Muscle of leg (tissue), 11 donors: ENCODE results near the gene KRTAP10-10. TPM values are rescaled to one million over a fixed set of nuclear protein-coding genes. Genes with fewer than 3 reads are reported as not detected.

Experiments
- DNase-seq: peaks from one replicate; pipeline ENCODE4 v3.0.0; 2013
- H3K27ac ChIP-seq: one replicate; pipeline ENCODE4 v1.5.1; 2013; ENCODE audit warnings: mild to moderate bottlenecking, low read length, control low read depth
- H3K27me3 ChIP-seq: one replicate; pipeline ENCODE4 v1.6.1; 2013; ENCODE audit warnings: low read length; ENCODE audit not compliant: control insufficient read depth, insufficient read depth
- H3K36me3 ChIP-seq: one replicate; pipeline ENCODE4 v1.6.1; 2013; ENCODE audit warnings: low read length; ENCODE audit not compliant: control insufficient read depth, insufficient read depth
- H3K4me1 ChIP-seq: one replicate; pipeline ENCODE4 v1.6.1; 2013; ENCODE audit warnings: low read length; ENCODE audit not compliant: control insufficient read depth, insufficient read depth
- H3K4me3 ChIP-seq: one replicate; pipeline ENCODE4 v1.5.1; 2013; ENCODE audit warnings: low read length, control low read depth
- H3K9me3 ChIP-seq: replicated peaks from 2 replicates; pipeline ENCODE4 v1.6.1; 2013; ENCODE audit warnings: low read depth, low read length; ENCODE audit not compliant: control insufficient read depth
- WGBS: methylation state at CpG from one replicate; pipeline ENCODE4 v1.1.5; 2013; ENCODE audit warnings: missing lambda C conversion rate; ENCODE audit not compliant: insufficient coverage; 5-methylcytosine and 5-hydroxymethylcytosine counted together
- polyA plus RNA-seq, 8 donors: library from polyadenylated mRNA; unstranded; fragments of 120-200 nt; gene quantifications; one replicate each; pipeline versions ENCODE4 v1.2.1 to v1.2.3, GENCODE V29; 2013; ENCODE audit warnings: inconsistent platforms in 1 of 8, low replicate concordance in 1 of 8; ENCODE audit not compliant: insufficient read length in 8 of 8, insufficient read depth in 1 of 8
- total RNA-seq: library from RNA; stranded (reverse); fragments of 120-200 nt; gene quantifications from one replicate; pipeline ENCODE4 v1.2.4, GENCODE V29; 2013

Gene KRTAP10-10
- total and polyA plus RNA-seq, 9 donors, result not detected

- WGBS, result 82% methylated on average over 14 of the region's 20 CpGs
These were observed 23.0 kb upstream of the KRTAP10-10 start for GRCh38 chr21:44614161-44614631.

GRCh38 chr21:44614961-44615391 is 22.2 kb upstream of the KRTAP10-10 start:
- Histone ChIP-seq H3K36me3 (no peaks in the 10 kb centered on the region), H3K27ac (no peak overlapping the region), H3K27me3 (peaks cover 12% of the 10 kb centered on the region), H3K4me1 (no peaks in the 10 kb centered on the region), H3K4me3 (no peak overlapping the region), H3K9me3 (peaks cover 7% of the 10 kb centered on the region)
- no peak for DNase-seq
- WGBS, result 86% methylated on average over 22 of the region's 28 CpGs

More at GRCh38 chr21:44614161-44614631, 23.0 kb upstream of the KRTAP10-10 start:
- Histone ChIP-seq H3K27me3 (peaks cover 12% of the 10 kb centered on the region), H3K9me3 (peaks cover 9% of the 10 kb centered on the region), H3K4me1 (no peaks in the 10 kb centered on the region), H3K4me3 (no peak overlapping the region), H3K36me3 (no peaks in the 10 kb centered on the region), H3K27ac (no peak overlapping the region)
- no peak for DNase-seq

GRCh38 chr21:44615466-44615865 is 21.7 kb upstream of the KRTAP10-10 start:
- no peak for DNase-seq
- H3K4me3 ChIP-seq, result no peak overlapping the region
- H3K9me3 ChIP-seq, result peaks cover 7% of the 10 kb centered on the region
- H3K4me1 ChIP-seq, result no peaks in the 10 kb centered on the region
- WGBS, result 83% methylated on average over 3 of the region's 8 CpGs
- no peak overlapping the region for H3K27ac ChIP-seq
- H3K36me3 ChIP-seq, result no peaks in the 10 kb centered on the region
- H3K27me3 ChIP-seq, result peaks cover 11% of the 10 kb centered on the region

- no peak overlapping the region for H3K4me3 ChIP-seq
- peaks cover 9% of the 10 kb centered on the region for H3K27me3 ChIP-seq
- H3K9me3 ChIP-seq, result peaks cover 4% of the 10 kb centered on the region
- no peak overlapping the region for H3K27ac ChIP-seq
- no peaks in the 10 kb centered on the region for H3K36me3 ChIP-seq
- WGBS, result 75% methylated on average over 12 of the region's 17 CpGs
- no peak for DNase-seq
- H3K4me1 ChIP-seq, result no peaks in the 10 kb centered on the region
These were observed 21.1 kb upstream of the KRTAP10-10 start for GRCh38 chr21:44615911-44616590.

- DNase-seq, result no peak
- WGBS, result 79% methylated on average over 16 of the region's 16 CpGs
- Histone ChIP-seq H3K36me3 (no peaks in the 10 kb centered on the region), H3K9me3 (peaks cover 2% of the 10 kb centered on the region), H3K4me3 (no peak overlapping the region), H3K4me1 (no peaks in the 10 kb centered on the region), H3K27me3 (peaks cover 9% of the 10 kb centered on the region), H3K27ac (no peak overlapping the region)
These were observed 20.6 kb upstream of the KRTAP10-10 start for GRCh38 chr21:44616591-44616926.

- H3K27ac ChIP-seq, result no peak overlapping the region
- DNase-seq, result no peak
- no peaks in the 10 kb centered on the region for H3K36me3 ChIP-seq
- H3K9me3 ChIP-seq, result no peaks in the 10 kb centered on the region
- H3K27me3 ChIP-seq, result peaks cover 9% of the 10 kb centered on the region
- WGBS, result 32% methylated on average over 7 of the region's 8 CpGs
- H3K4me1 ChIP-seq, result no peaks in the 10 kb centered on the region
- H3K4me3 ChIP-seq, result no peak overlapping the region
These were observed 20.1 kb upstream of the KRTAP10-10 start for GRCh38 chr21:44617071-44617501.

- Histone ChIP-seq H3K4me3 (no peak overlapping the region), H3K27ac (no peak overlapping the region), H3K36me3 (no peaks in the 10 kb centered on the region), H3K4me1 (no peaks in the 10 kb centered on the region), H3K27me3 (peaks cover 9% of the 10 kb centered on the region), H3K9me3 (peaks cover 8% of the 10 kb centered on the region)
- no CpG with 5 or more reads among the region's 4 CpGs for WGBS
- peak; percentile 30 for DNase-seq
These were observed 18.7 kb upstream of the KRTAP10-10 start for GRCh38 chr21:44618504-44618903.

GRCh38 chr21:44618909-44619308 is 18.2 kb upstream of the KRTAP10-10 start:
- H3K27ac ChIP-seq, result no peak overlapping the region

GRCh38 chr21:44619886-44620285 is 17.3 kb upstream of the KRTAP10-10 start:
- peaks cover 14% of the 10 kb centered on the region for H3K9me3 ChIP-seq
- peaks cover 9% of the 10 kb centered on the region for H3K27me3 ChIP-seq
- 83% methylated on average over 6 of the region's 6 CpGs for WGBS
- H3K36me3 ChIP-seq, result no peaks in the 10 kb centered on the region
- H3K4me3 ChIP-seq, result no peak overlapping the region
- H3K27ac ChIP-seq, result no peak overlapping the region
- no peaks in the 10 kb centered on the region for H3K4me1 ChIP-seq
- DNase-seq, result no peak

More at GRCh38 chr21:44618909-44619308, 18.2 kb upstream of the KRTAP10-10 start:
- H3K36me3 ChIP-seq, result no peaks in the 10 kb centered on the region
- H3K27me3 ChIP-seq, result peaks cover 9% of the 10 kb centered on the region
- H3K4me1 ChIP-seq, result no peaks in the 10 kb centered on the region
- no peak overlapping the region for H3K4me3 ChIP-seq
- DNase-seq, result no peak
- 89% methylated on average over 1 of the region's 3 CpGs for WGBS
- H3K9me3 ChIP-seq, result peaks cover 8% of the 10 kb centered on the region

GRCh38 chr21:44623575-44623974 is 13.6 kb upstream of the KRTAP10-10 start:
- H3K4me1 ChIP-seq, result peaks cover 2% of the 10 kb centered on the region

More at GRCh38 chr21:44623575-44623974, 13.6 kb upstream of the KRTAP10-10 start:
- H3K27ac ChIP-seq, result no peak overlapping the region
- H3K36me3 ChIP-seq, result no peaks in the 10 kb centered on the region
- DNase-seq, result no peak
- peaks cover 14% of the 10 kb centered on the region for H3K9me3 ChIP-seq
- H3K27me3 ChIP-seq, result peaks cover 3% of the 10 kb centered on the region
- H3K4me3 ChIP-seq, result no peak overlapping the region
